Raji (cell line): ENCODE measurements around the gene AGMO.

Experiments used
- POLR2A ChIP-seq: IDR thresholded peaks from 2 replicates; pipeline ENCODE4 v1.6.1; 2011; ENCODE audit warnings: low read depth, low read length, control low read depth; ENCODE audit not compliant: insufficient read depth

Gene AGMO

DNA sequence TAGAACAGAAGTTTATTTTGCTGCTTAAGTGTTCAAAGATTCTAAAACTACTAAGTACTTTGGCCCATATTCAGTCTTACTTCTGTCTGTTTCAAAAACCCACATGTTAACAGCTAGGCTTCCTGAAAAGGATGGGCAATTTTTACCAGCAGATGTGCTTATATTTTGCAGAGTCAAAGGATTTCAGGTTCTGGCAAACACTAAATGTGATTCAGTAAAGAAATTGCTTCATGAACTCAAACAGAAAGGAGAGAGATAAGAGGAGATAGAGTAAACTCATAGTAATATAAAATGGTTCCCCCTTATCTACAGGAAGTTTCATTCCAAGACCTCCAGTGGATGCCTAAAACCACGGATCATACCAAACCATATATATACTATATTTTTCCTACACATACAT is 248.5 kb downstream of the AGMO start:
- no peak for TF ChIP-seq POLR2A

DNA sequence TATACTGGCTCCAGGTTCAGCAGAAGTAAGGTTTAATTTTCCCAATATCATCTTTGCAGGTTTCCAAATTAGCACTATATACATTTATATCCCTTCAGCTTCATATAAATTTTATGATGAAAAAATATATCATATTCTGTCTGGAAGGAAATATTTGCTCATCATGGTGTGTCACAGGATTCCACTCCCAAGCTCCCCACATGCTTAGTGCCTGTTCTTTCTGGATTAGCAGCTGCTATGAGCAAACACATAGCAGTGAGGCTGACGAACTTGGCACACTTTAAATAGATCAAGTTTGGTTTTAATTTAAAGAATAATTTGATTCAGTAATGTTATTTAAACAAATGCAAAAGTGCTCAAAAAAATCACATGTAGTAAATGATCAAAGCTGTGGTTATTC is 251.9 kb downstream of the AGMO start:
- TF ChIP-seq POLR2A = no peak

- TF ChIP-seq POLR2A = no peak
Measured at GRCh38 chr7:15308821-15309220, 253.0 kb downstream of the AGMO start.

- TF ChIP-seq POLR2A = no peak
Measured at GRCh38 chr7:15306296-15306695, 255.5 kb downstream of the AGMO start.

- no peak for TF ChIP-seq POLR2A
Measured at GRCh38 chr7:15305002-15305600, 256.7 kb downstream of the AGMO start.

DNA sequence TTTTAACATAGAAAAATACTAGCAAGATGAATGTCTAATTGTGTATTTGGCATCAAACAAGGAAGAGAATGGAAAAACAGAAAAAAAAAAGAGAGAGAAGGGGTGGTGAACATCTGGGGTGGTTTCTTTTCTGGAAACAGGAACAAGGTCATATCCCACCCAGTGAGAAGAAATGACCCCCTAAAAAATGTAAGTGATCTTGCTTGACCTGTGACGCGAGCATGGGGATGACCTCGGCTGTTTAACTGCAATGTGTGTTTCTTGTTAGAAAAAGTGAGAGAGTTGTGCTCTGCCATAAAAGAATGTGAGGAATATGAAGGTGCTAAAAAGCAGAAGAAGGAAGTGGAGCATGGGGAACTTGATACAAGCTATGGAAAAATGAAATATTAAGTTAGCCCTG is 258.5 kb downstream of the AGMO start:
- TF ChIP-seq POLR2A = no peak

GRCh38 chr7:15292138-15292537 is 269.7 kb downstream of the AGMO start:
- no peak for TF ChIP-seq POLR2A

- no peak for TF ChIP-seq POLR2A
Measured at GRCh38 chr7:15291699-15292098, 270.1 kb downstream of the AGMO start.

- no peak for TF ChIP-seq POLR2A
Measured at GRCh38 chr7:15288741-15289140, 273.1 kb downstream of the AGMO start.

DNA sequence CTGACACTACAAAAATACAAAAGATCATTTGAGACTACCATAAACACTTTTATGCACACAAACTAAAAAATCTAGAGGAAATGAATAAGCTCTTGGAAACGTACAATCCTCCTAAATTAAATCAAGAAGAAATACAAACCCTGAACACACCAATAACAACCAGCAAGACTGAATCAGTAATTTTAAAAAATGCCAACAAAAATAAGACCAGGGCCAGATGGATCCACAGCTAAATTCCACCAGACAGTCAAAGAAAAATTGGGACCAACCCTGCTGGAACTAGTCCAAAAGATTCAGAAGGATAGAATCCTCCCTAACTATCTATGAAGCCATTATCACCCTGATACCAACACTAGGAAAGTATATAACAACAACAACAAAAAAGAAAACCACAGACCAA is 277.4 kb downstream of the AGMO start:
- TF ChIP-seq POLR2A = no peak

DNA sequence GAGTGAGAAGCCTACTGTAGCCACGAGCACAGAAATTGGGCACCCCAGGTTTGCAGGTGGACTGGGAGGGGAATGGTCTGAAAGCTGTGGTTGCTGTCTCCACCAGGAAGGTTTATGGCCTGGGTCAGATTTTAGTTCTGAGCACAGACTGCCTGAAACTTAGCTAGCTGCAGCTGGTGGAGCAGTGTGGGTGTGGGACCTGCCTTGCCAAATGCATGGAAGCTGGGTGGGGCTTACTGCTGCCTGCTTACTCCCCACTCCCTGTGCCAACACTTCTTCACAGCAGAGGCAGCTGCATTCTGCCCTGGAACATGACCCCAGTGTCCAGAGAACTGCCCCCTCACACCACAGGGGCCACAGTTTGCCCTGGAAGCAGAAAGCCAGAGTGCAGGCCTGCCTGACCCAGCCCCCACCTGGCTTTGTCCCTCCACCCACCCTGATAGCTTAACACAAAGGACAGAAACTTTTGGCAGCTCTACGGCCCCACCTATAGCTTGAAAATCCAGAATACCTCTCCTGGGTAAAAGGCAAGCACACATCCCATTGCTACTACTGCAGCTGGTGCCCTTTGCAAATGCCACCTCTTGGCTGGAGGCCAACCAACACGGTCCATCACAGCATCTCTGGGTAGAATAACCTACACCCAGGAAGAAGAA is 281.6 kb downstream of the AGMO start:
- TF ChIP-seq POLR2A = no peak

- no peak for TF ChIP-seq POLR2A
Measured at GRCh38 chr7:15279640-15280039, 282.2 kb downstream of the AGMO start.

DNA sequence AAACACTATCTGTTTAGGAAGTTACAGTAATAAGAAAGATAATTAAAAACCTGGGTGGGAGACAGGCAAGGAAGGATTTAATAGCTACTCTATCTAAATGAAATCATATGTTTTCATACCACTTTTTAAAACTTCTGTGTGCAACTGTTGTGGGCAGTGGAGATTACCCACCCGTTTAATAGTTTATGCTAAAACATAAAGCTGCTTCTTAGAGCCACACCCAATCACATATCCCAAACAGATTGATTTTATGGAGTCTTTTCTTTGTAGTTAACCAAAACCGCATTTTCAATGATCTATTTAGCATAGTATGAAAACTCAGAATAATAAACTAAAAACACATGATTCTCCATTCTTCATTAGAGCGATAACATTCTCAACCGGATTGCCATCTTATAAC is 304.1 kb downstream of the AGMO start:
- no peak for TF ChIP-seq POLR2A

DNA sequence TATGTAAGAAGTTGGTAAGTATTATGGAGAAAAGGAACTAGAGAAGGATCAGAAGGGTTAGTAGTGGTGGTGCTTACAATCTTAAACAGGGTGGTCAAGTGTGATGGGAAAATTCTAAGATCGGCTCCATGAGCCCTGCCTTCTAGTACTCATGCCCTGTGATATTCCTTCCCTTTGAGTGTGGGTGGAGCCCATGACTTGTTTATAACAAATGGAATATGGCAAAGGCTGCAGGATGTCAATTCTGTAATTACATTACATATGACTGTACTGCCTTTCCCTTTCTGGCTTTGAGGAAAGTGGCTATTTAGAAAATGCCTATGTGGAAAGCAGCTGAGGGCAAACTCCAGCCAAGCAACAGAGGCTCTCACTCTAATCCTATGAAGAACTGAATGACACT is 309.6 kb downstream of the AGMO start:
- no peak for TF ChIP-seq POLR2A

DNA sequence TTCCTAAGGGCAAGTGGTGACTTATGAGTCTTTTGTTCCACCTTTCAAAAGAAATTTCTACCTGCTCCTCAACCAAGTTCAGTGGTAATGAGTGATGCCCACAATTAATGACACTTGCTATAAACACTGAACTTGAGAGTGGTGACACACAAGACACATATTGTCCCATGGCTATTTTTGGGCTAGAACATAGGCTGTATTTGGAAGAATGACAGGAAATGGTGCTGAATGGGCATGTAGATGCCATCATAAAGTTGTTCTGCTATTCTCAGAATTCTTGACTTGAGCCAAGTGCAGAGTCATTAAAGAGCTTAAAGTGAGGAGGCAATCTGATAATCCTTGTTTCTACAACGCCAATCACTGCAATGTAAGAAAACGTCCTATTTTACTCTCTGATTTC is 313.3 kb downstream of the AGMO start:
- TF ChIP-seq POLR2A = no peak

GRCh38 chr7:15245831-15246230 is 316.0 kb downstream of the AGMO start:
- TF ChIP-seq POLR2A = no peak

GRCh38 chr7:15239801-15240200 is 322.0 kb downstream of the AGMO start:
- no peak for TF ChIP-seq POLR2A
